Neural progenitor cell (in vitro differentiated cells): ENCODE data around the gene PAK1. TPM values are rescaled to one million over a fixed set of nuclear protein-coding genes. Genes with fewer than 3 reads are reported as not detected.

ENCODE experiments used
- DNase-seq: peaks from one replicate; pipeline ENCODE4 v3.0.0-alpha.2; 2016; ENCODE audit warnings: low spot score
- H2AFZ ChIP-seq: fragments of 200-600 bp; sonication (generic); replicated peaks from 2 replicates; pipeline ENCODE4 v1.6.1; 2016; ENCODE audit warnings: antibody characterized with exemption
- H3F3A ChIP-seq: fragments of 200-600 bp; sonication (generic); 2 replicates; pipeline ENCODE4 v1.6.1; 2016; ENCODE audit warnings: antibody characterized with exemption, low read depth
- H3K27ac ChIP-seq: fragments of 200-600 bp; sonication (generic); 2 replicates; pipeline ENCODE4 v1.5.1; 2016; ENCODE audit warnings: mild to moderate bottlenecking
- H3K27me3 ChIP-seq: fragments of 200-600 bp; sonication (generic); 2 replicates; pipeline ENCODE4 v1.6.1; 2016; ENCODE audit warnings: mild to moderate bottlenecking, moderate library complexity
- H3K36me3 ChIP-seq: fragments of 200-600 bp; sonication (generic); 2 replicates; pipeline ENCODE4 v1.5.1; 2016
- H3K4me1 ChIP-seq: fragments of 200-600 bp; sonication (generic); 2 replicates; pipeline ENCODE4 v1.6.1; 2016; ENCODE audit warnings: mixed run types
- H3K4me2 ChIP-seq: fragments of 200-600 bp; sonication (generic); 2 replicates; pipeline ENCODE4 v1.6.1; 2016
- H3K4me3 ChIP-seq: fragments of 200-600 bp; sonication (generic); 2 replicates; pipeline ENCODE4 v1.5.1; 2016
- H3K79me2 ChIP-seq: fragments of 200-600 bp; sonication (generic); 2 replicates; pipeline ENCODE4 v1.6.1; 2016; ENCODE audit warnings: low read depth
- H3K9ac ChIP-seq: fragments of 200-600 bp; sonication (generic); 2 replicates; pipeline ENCODE4 v1.6.1; 2016
- H3K9me3 ChIP-seq: fragments of 200-600 bp; sonication (generic); 2 replicates; pipeline ENCODE4 v1.5.1; 2016; ENCODE audit warnings: low read depth
- H4K20me1 ChIP-seq: fragments of 200-600 bp; sonication (generic); 2 replicates; pipeline ENCODE4 v1.6.1; 2016; ENCODE audit warnings: low read depth
- H3K27ac Mint-ChIP-seq: 3 replicates; pipeline ENCODE4 v1.8.0; 2021; ENCODE audit warnings: mixed read lengths
- H3K27me3 Mint-ChIP-seq: 2 replicates; pipeline ENCODE4 v1.8.0; 2022; ENCODE audit warnings: low read depth, mild to moderate bottlenecking, inconsistent platforms, moderate library complexity, mixed read lengths; ENCODE audit not compliant: insufficient read depth
- H3K36me3 Mint-ChIP-seq: 3 replicates; pipeline ENCODE4 v1.8.0; 2021; ENCODE audit warnings: mixed read lengths
- H3K4me1 Mint-ChIP-seq: 3 replicates; pipeline ENCODE4 v1.8.0; 2021; ENCODE audit warnings: mixed read lengths
- H3K4me3 Mint-ChIP-seq: 3 replicates; pipeline ENCODE4 v1.8.0; 2021; ENCODE audit warnings: mild to moderate bottlenecking, moderate library complexity, mixed read lengths
- H3K9me3 Mint-ChIP-seq: 3 replicates; pipeline ENCODE4 v1.8.0; 2020; ENCODE audit warnings: mixed read lengths
- CTCF ChIP-seq: fragments of 200-600 bp; sonication (generic); IDR thresholded peaks from 2 replicates; pipeline ENCODE4 v1.5.1; 2017; ENCODE audit warnings: antibody characterized with exemption, mild to moderate bottlenecking
- EZH2 ChIP-seq: fragments of 200-600 bp; sonication (generic); IDR thresholded peaks from 2 replicates; pipeline ENCODE4 v1.6.1; 2017; ENCODE audit warnings: antibody characterized with exemption, mild to moderate bottlenecking, moderate library complexity
- EZH2phosphoT487 ChIP-seq: fragments of 200-600 bp; sonication (generic); IDR thresholded peaks from 2 replicates; pipeline ENCODE4 v1.6.1; 2017; ENCODE audit warnings: antibody characterized with exemption
- total RNA-seq: library from RNA; depleted of rRNA; stranded (reverse); fragments of >200 nt; gene quantifications from 2 replicates; pipeline ENCODE4 v1.2.3, GENCODE V29; 2015; ENCODE audit warnings: low replicate concordance

The PAK1 gene
- total RNA-seq, 1 donor from 2014 or later = 52.1 TPM

- Mint-ChIP-seq H3K9me3 (no peaks in the 10 kb centered on the region), H3K4me1 (no peaks in the 10 kb centered on the region), H3K27me3 (no peaks in the 10 kb centered on the region), H3K36me3 (peaks cover 4% of the 10 kb centered on the region), H3K4me3 (no peak overlapping the region), H3K27ac (no peak overlapping the region)
- no peaks in the 10 kb centered on the region for H3K36me3 ChIP-seq
- no peak overlapping the region for H2AFZ ChIP-seq
- no peak overlapping the region for H3K4me3 ChIP-seq
- no peaks in the 10 kb centered on the region for H3K9me3 ChIP-seq
- no peak overlapping the region for H3K9ac ChIP-seq
- no peaks in the 10 kb centered on the region for H4K20me1 ChIP-seq
- DNase-seq = no peak
- TF ChIP-seq EZH2 (no peak), CTCF (no peak), EZH2phosphoT487 (no peak)
- no peak overlapping the region for H3K4me2 ChIP-seq
- no peaks in the 10 kb centered on the region for H3F3A ChIP-seq
- no peaks in the 10 kb centered on the region for H3K79me2 ChIP-seq
- H3K4me1 ChIP-seq = no peaks in the 10 kb centered on the region
- H3K27ac ChIP-seq = no peak overlapping the region
- H3K27me3 ChIP-seq = no peaks in the 10 kb centered on the region
Measured at GRCh38 chr11:77353131-77353530, 120.8 kb downstream of the PAK1 start.

- TF ChIP-seq EZH2phosphoT487 (no peak), EZH2 (no peak), CTCF (no peak)
- Histone ChIP-seq H3K9ac (no peak overlapping the region), H4K20me1 (no peaks in the 10 kb centered on the region), H3K27me3 (no peaks in the 10 kb centered on the region), H3K9me3 (no peaks in the 10 kb centered on the region), H3K36me3 (no peaks in the 10 kb centered on the region), H3K4me3 (no peak overlapping the region), H2AFZ (no peak overlapping the region), H3K4me2 (no peak overlapping the region), H3K79me2 (no peaks in the 10 kb centered on the region), H3K27ac (no peak overlapping the region), H3F3A (no peaks in the 10 kb centered on the region), H3K4me1 (no peaks in the 10 kb centered on the region)
- H3K9me3 Mint-ChIP-seq = no peaks in the 10 kb centered on the region
- peaks cover 5% of the 10 kb centered on the region for H3K36me3 Mint-ChIP-seq
- H3K27ac Mint-ChIP-seq = no peak overlapping the region
- no peaks in the 10 kb centered on the region for H3K4me1 Mint-ChIP-seq
- H3K4me3 Mint-ChIP-seq = no peak overlapping the region
- no peaks in the 10 kb centered on the region for H3K27me3 Mint-ChIP-seq
- DNase-seq = no peak
Measured at GRCh38 chr11:77351281-77351886, 122.5 kb downstream of the PAK1 start.

- Histone ChIP-seq H3K4me2 (no peak overlapping the region), H3K27me3 (no peaks in the 10 kb centered on the region), H3K9me3 (no peaks in the 10 kb centered on the region), H3K36me3 (no peaks in the 10 kb centered on the region), H4K20me1 (no peaks in the 10 kb centered on the region), H3K27ac (no peak overlapping the region), H2AFZ (no peak overlapping the region), H3K4me1 (no peaks in the 10 kb centered on the region), H3F3A (no peaks in the 10 kb centered on the region), H3K4me3 (no peak overlapping the region), H3K79me2 (no peaks in the 10 kb centered on the region), H3K9ac (no peak overlapping the region)
- Mint-ChIP-seq H3K4me3 (no peak overlapping the region), H3K4me1 (no peaks in the 10 kb centered on the region), H3K36me3 (peaks cover 7% of the 10 kb centered on the region), H3K9me3 (no peaks in the 10 kb centered on the region), H3K27ac (no peak overlapping the region), H3K27me3 (no peaks in the 10 kb centered on the region)
- no peak for DNase-seq
- no peak for TF ChIP-seq EZH2phosphoT487
- TF ChIP-seq CTCF = no peak
Measured at GRCh38 chr11:77347948-77348347, 125.9 kb downstream of the PAK1 start.
